Thymus (tissue), 11 donors: Measurements from ENCODE around the gene ST6GALNAC2. TPM values are rescaled to one million over a fixed set of nuclear protein-coding genes. Genes with fewer than 3 reads are reported as not detected.
"Not testable (repeated sequence)": the region's sequence is repeated elsewhere in the genome, so short reads cannot be mapped to it uniquely, and the experiment has no call there.

ENCODE experiments used
- DNase-seq, 9 donors: peaks; one replicate each; pipeline ENCODE4 v3.0.0-alpha.2; 2013; ENCODE audit warnings: low spot score in 9 of 9, low read depth in 6 of 9, missing footprints in 1 of 9
- H3K27ac ChIP-seq, 2 donors: one replicate each; pipeline ENCODE4 v1.5.1; 2013; ENCODE audit warnings: control low read depth in 1 of 2, low read depth in 1 of 2, low read length in 1 of 2, mild to moderate bottlenecking in 1 of 2, moderate library complexity in 1 of 2
- H3K27me3 ChIP-seq, 2 donors: one replicate each; pipeline ENCODE4 v1.5.1; 2013; ENCODE audit warnings: low read length in 1 of 2; ENCODE audit not compliant: control insufficient read depth in 2 of 2, insufficient read depth in 1 of 2
- H3K36me3 ChIP-seq, 2 donors: one replicate each; pipeline ENCODE4 v1.5.1; 2013; ENCODE audit warnings: low read length in 1 of 2, mild to moderate bottlenecking in 1 of 2, moderate library complexity in 1 of 2; ENCODE audit not compliant: control insufficient read depth in 2 of 2, insufficient read depth in 2 of 2
- H3K4me1 ChIP-seq, 2 donors: one replicate each; pipeline ENCODE4 v1.5.1; 2013; ENCODE audit warnings: low read length in 2 of 2; ENCODE audit not compliant: control insufficient read depth in 2 of 2, insufficient read depth in 2 of 2
- H3K4me3 ChIP-seq, 2 donors: one replicate each; pipeline ENCODE4 v1.5.1; 2013; ENCODE audit warnings: low read length in 2 of 2, control low read depth in 1 of 2, mild to moderate bottlenecking in 1 of 2
- H3K9me3 ChIP-seq, 2 donors: one replicate each; pipeline ENCODE4 v1.5.1; 2013; ENCODE audit warnings: low read length in 1 of 2, mild to moderate bottlenecking in 1 of 2; ENCODE audit not compliant: control insufficient read depth in 2 of 2, insufficient read depth in 1 of 2
- WGBS: extraction: QIAGEN DNeasy Blood & Tissue Kit; methylation state at CpG from one replicate; pipeline ENCODE4 v1.1.7; 2013; 5-methylcytosine and 5-hydroxymethylcytosine counted together
- polyA plus RNA-seq: library from polyadenylated mRNA; stranded (reverse); fragments of 200-250 nt; gene quantifications from one replicate; pipeline ENCODE4 v1.2.3, GENCODE V29; 2013
- total RNA-seq: library from RNA; stranded (reverse); fragments of 120-200 nt; gene quantifications from one replicate; pipeline ENCODE4 v1.2.4, GENCODE V29; 2013
- donor health status: healthy.

The ST6GALNAC2 gene
- total and polyA plus RNA-seq, 2 donors = 0.76 to 4.3 TPM

- H3K27ac ChIP-seq = no peak overlapping the region
- H3K4me1 ChIP-seq = peaks cover 0 to 16% of the 10 kb centered on the region in 2 donors
- no peak overlapping the region for H3K4me3 ChIP-seq
- DNase-seq = no peak
- H3K36me3 ChIP-seq = peaks cover 21 to 37% of the 10 kb centered on the region in 2 donors
- 57% methylated on average over 14 of the region's 14 CpGs for WGBS
- peaks cover 0 to 8% of the 10 kb centered on the region in 2 donors for H3K27me3 ChIP-seq
- H3K9me3 ChIP-seq = no peaks in the 10 kb centered on the region
Measured at GRCh38 chr17:76567634-76568432, 17.8 kb downstream of the ST6GALNAC2 start.

DNA sequence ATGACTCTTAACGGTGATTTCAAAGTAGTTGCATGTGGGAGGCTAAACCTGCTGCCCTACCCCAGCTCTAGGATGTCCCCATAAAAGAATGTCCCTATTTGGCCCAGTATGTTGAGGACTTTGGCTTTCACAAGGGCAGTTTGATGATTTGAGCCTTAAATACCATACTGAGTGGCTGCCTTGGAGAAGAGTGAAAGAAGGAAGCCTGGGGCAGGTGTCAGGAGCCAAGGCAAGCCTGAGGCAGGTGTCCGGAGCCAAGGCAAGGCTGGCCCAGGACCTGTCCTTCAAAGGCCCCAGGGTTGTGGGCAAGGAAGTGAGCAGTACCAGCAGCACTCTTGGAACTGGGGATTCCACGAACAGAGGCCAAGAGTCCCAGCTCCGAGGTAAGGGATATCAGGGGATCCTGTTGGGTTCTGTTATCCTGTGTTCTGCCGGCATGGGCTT lies 18.6 kb downstream of the ST6GALNAC2 start:
- Histone ChIP-seq H3K4me3 (no peak overlapping the region), H3K27ac (no peak overlapping the region), H3K36me3 (peaks cover 19 to 44% of the 10 kb centered on the region in 2 donors), H3K4me1 (peaks cover 0 to 17% of the 10 kb centered on the region in 2 donors), H3K9me3 (no peaks in the 10 kb centered on the region), H3K27me3 (peaks cover 0 to 8% of the 10 kb centered on the region in 2 donors)
- no peak for DNase-seq
- WGBS = 95% methylated on average over 5 of the region's 5 CpGs

- Histone ChIP-seq H3K4me3 (no peak overlapping the region), H3K9me3 (no peaks in the 10 kb centered on the region), H3K4me1 (peaks cover 0 to 20% of the 10 kb centered on the region in 2 donors), H3K27ac (no peak overlapping the region), H3K27me3 (peaks cover 0 to 8% of the 10 kb centered on the region in 2 donors), H3K36me3 (peaks cover 24 to 48% of the 10 kb centered on the region in 2 donors)
- no peak for DNase-seq
- 97% methylated on average over 3 of the region's 3 CpGs for WGBS
Measured at GRCh38 chr17:76566613-76566943, 19.1 kb downstream of the ST6GALNAC2 start.

DNA sequence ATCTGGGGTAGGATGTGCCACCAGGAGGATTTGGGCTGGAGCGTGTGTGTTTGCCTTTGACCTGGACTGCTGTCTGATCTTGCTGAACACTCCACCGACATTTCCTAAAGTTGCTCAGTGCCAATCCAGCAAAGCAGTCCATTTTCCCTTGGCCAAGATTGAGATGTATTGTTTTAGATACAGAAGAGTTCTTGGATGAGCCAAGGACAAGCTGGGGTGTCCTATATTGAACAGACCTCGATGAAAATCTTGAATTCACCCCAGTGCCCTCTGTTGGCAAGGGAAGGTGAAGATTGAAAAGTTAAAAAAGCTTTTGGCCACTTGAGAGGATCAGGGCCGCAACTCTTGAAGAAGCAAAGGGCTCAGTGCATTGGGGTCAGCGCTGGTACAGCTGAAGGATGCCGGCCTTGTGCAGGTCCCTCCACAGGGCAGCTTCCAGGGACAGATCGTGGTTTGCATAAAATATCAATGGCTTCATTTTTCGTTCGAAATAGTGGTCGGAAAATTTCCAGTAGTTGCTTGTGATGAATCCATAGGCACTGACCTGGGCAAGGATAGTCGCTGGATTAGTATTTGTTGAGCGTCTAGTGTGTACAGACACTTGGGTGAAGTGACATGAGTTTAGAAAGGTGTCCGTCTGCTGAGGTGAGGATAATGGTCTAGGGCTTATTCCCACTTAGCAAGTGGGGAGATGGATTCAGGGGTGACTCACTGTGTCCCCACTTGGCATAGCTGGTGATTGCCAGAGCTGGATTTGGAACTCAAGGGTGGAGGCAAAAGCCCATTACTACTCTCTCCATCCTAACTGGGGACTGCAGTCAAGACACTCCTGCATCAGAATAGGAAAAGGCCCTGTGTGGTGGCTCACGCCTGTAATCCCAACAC lies 19.7 kb downstream of the ST6GALNAC2 start:
- no peaks in the 10 kb centered on the region for H3K9me3 ChIP-seq
- no peak for DNase-seq
- peaks cover 0 to 8% of the 10 kb centered on the region in 2 donors for H3K27me3 ChIP-seq
- 98% methylated on average over 14 of the region's 14 CpGs for WGBS
- H3K27ac ChIP-seq = no peak overlapping the region
- peaks cover 0 to 20% of the 10 kb centered on the region in 2 donors for H3K4me1 ChIP-seq
- H3K36me3 ChIP-seq = peaks cover 30 to 54% of the 10 kb centered on the region in 2 donors
- H3K4me3 ChIP-seq = no peak overlapping the region

GRCh38 chr17:76564991-76565727 lies 20.5 kb downstream of the ST6GALNAC2 start:
- not testable (repeated sequence) for DNase-seq, H3K27ac ChIP-seq, H3K27me3 ChIP-seq, H3K4me3 ChIP-seq, H3K9me3 ChIP-seq
- H3K4me1 ChIP-seq = peaks cover 0 to 20% of the 10 kb centered on the region in 2 donors
- peaks cover 34 to 59% of the 10 kb centered on the region in 2 donors for H3K36me3 ChIP-seq
- WGBS = 85% methylated on average over 8 of the region's 8 CpGs

DNA sequence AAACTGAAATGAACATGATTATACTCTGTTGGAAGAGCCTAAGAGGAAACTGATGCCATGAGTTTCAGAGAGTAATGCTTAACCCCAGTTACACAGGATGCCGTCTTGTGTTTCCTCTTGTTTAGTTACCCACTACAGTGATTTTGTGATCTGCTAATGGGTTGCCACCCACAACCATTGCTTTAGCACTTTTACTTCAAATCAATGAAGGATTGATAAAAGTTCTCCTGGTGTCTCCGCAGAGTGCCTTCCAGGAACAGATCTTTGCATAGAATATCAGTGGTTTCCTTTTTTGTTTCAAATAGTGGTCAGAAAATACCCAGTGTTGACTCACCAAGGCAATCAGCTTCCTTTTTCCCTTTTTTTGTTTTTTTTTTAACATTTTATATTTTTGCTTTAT lies 22.3 kb downstream of the ST6GALNAC2 start:
- WGBS = 86% methylated on average over 2 of the region's 2 CpGs
- H3K4me3 ChIP-seq, DNase-seq, H3K27me3 ChIP-seq, H3K9me3 ChIP-seq, H3K27ac ChIP-seq: not testable (repeated sequence)
- Histone ChIP-seq H3K36me3 (peaks cover 36 to 70% of the 10 kb centered on the region in 2 donors), H3K4me1 (peaks cover 8 to 32% of the 10 kb centered on the region in 2 donors)

DNA sequence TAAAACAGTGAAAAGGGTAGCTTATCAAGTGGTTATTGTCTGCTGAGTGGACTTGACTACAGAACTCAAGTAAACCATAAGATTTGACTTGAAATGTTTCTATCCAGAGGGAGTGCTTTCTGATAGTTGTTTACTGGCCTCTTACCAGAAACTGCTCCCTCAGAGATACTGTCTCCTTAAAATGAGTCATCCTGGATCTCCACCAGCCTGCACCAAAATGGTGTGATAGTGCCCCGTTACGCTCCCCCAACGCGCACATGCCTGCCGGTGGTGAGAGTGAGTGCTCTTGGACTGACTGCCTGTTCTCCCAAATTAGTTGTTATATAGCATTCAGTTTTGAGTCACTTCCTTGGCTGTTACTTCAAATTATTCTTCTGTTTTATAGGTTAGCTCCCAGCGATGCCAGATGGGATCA lies 22.9 kb downstream of the ST6GALNAC2 start:
- Histone ChIP-seq H3K36me3 (peaks cover 33 to 70% of the 10 kb centered on the region in 2 donors), H3K9me3 (no peaks in the 10 kb centered on the region), H3K27ac (no peak overlapping the region), H3K4me3 (no peak overlapping the region), H3K4me1 (peaks cover 12 to 32% of the 10 kb centered on the region in 2 donors), H3K27me3 (no peaks in the 10 kb centered on the region)
- no peak for DNase-seq
- WGBS = 96% methylated on average over 6 of the region's 6 CpGs

DNA sequence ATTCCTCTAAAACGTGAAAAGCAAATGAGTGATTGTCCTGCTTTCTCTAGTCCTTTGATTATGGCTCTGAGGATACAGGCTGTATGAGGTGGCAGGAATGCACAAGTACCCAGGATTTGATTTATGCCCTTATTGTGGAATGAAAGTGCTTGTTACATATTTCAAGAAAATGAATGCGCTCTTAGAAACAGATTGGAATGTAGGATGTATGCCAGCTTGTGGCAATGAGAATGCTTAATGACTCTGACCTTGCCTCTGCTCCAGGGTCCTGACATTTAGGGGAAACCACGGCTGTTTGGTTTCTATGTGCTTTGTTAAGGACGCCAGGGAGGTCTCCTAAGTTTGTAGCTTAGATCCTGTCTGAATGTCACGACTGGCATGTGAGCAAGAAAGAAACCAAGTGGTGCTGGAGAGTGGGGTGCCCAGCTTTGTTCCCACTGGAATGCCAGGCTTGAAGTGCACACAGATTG lies 23.8 kb downstream of the ST6GALNAC2 start:
- H3K4me3 ChIP-seq = no peak overlapping the region

More for the DNA sequence above, 23.8 kb downstream of the ST6GALNAC2 start:
- H3K27me3 ChIP-seq = no peaks in the 10 kb centered on the region
- H3K4me1 ChIP-seq = peaks cover 12 to 25% of the 10 kb centered on the region in 2 donors
- peak overlapping the region in 1 of 2 donors; percentile 42 for H3K27ac ChIP-seq
- no peak for DNase-seq
- peaks cover 33 to 64% of the 10 kb centered on the region in 2 donors for H3K36me3 ChIP-seq
- 95% methylated on average over 5 of the region's 5 CpGs for WGBS
- H3K9me3 ChIP-seq = no peaks in the 10 kb centered on the region
